ENCODE data around the gene CDC42SE2. TPM values are rescaled to one million over a fixed set of nuclear protein-coding genes. Genes with fewer than 3 reads are reported as not detected.

The CDC42SE2 gene
- total and polyA plus RNA-seq, 12 donors: 5.1 to 26.7 (median 19.2) TPM

- DNase-seq: peak in 1 of 7 donors; percentile 3
- Histone ChIP-seq H3K4me3 (no peak overlapping the region), H3K27ac (no peak overlapping the region), H3K9me3 (replicated peaks in 1 of 3) (no peaks in the 10 kb centered on the region), H3K36me3 (replicated peaks in 1 of 2) (no peaks in the 10 kb centered on the region), H3K27me3 (no peaks in the 10 kb centered on the region), H3K4me1 (replicated peaks in 1 of 2) (no peaks in the 10 kb centered on the region)
- intact Hi-C loops (cut with DNase I): no loop called here
- WGBS, 4 donors: 76 to 87% (median 80%) methylated on average over 2 of the region's 2 CpGs
- TF ChIP-seq CTCF (IDR thresholded peaks at IDR 0.05) (no peak), POLR2A (IDR thresholded peaks at IDR 0.05) (no peak)
Measured at GRCh38 chr5:131226899-131227298, 37.0 kb upstream of the CDC42SE2 start.

- H3K4me1 ChIP-seq (replicated peaks in 1 of 2): no peaks in the 10 kb centered on the region
- no peak overlapping the region for H3K27ac ChIP-seq
- no peaks in the 10 kb centered on the region for H3K27me3 ChIP-seq
- H3K9me3 ChIP-seq (replicated peaks in 1 of 3): no peaks in the 10 kb centered on the region
- no peak overlapping the region for H3K4me3 ChIP-seq
- H3K36me3 ChIP-seq (replicated peaks in 1 of 2): no peaks in the 10 kb centered on the region
- 50 to 88% (median 79%) methylated on average over 1 of the region's 1 CpG for WGBS, 4 donors
- no peak for DNase-seq
- TF ChIP-seq POLR2A (IDR thresholded peaks at IDR 0.05) (no peak), CTCF (IDR thresholded peaks at IDR 0.05) (no peak)
- intact Hi-C loops (cut with DNase I): no loop called here
Measured at GRCh38 chr5:131228646-131229045, 35.2 kb upstream of the CDC42SE2 start.

- Histone ChIP-seq H3K36me3 (replicated peaks in 1 of 2) (no peaks in the 10 kb centered on the region), H3K4me1 (replicated peaks in 1 of 2) (no peaks in the 10 kb centered on the region), H3K27ac (no peak overlapping the region), H3K9me3 (replicated peaks in 1 of 3) (no peaks in the 10 kb centered on the region), H3K27me3 (no peaks in the 10 kb centered on the region), H3K4me3 (no peak overlapping the region)
- no peak for TF ChIP-seq POLR2A (IDR thresholded peaks at IDR 0.05)
- TF ChIP-seq CTCF (IDR thresholded peaks at IDR 0.05): no peak
- DNase-seq: no peak
- intact Hi-C loops (cut with DNase I): no loop called here
- 88 to 96% (median 89%) methylated on average over 4 of the region's 4 CpGs for WGBS, 4 donors
Measured at GRCh38 chr5:131229623-131230022, 34.2 kb upstream of the CDC42SE2 start.

GRCh38 chr5:131230406-131230805 is 33.4 kb upstream of the CDC42SE2 start:
- no peak for TF ChIP-seq CTCF (IDR thresholded peaks at IDR 0.05)
- no peak for TF ChIP-seq POLR2A (IDR thresholded peaks at IDR 0.05)
- Histone ChIP-seq H3K4me1 (replicated peaks in 1 of 2) (no peaks in the 10 kb centered on the region), H3K27me3 (no peaks in the 10 kb centered on the region), H3K27ac (no peak overlapping the region), H3K4me3 (no peak overlapping the region), H3K36me3 (replicated peaks in 1 of 2) (no peaks in the 10 kb centered on the region), H3K9me3 (replicated peaks in 1 of 3) (no peaks in the 10 kb centered on the region)
- intact Hi-C loops (cut with DNase I): no loop called here
- DNase-seq: no peak
- WGBS, 4 donors: 83 to 86% (median 85%) methylated on average over 5 of the region's 5 CpGs

Data from adrenal gland (tissue), 12 donors.